Dermis microvascular lymphatic vessel endothelial cell (primary cell): ENCODE measurements around the gene ERBB4. TPM values are rescaled to one million over a fixed set of nuclear protein-coding genes. Genes with fewer than 3 reads are reported as not detected.
"Not testable (repeated sequence)": the region's sequence is repeated elsewhere in the genome, so short reads cannot be mapped to it uniquely, and the experiment has no call there.

ENCODE experiments used
- DNase-seq, 2 donors: peaks; one replicate each; pipeline versions ENCODE4 v3.0.0 to v3.0.0-alpha.2; 2010; ENCODE audit warnings: low read depth in 2 of 2
- total RNA-seq: library from RNA; depleted of rRNA; stranded (reverse); fragments of >200 nt; gene quantifications from 2 replicates; pipeline ENCODE4 v1.2.1, GENCODE V29; 2014

ERBB4 gene
- total RNA-seq, 1 donor from 2014 or later, result not detected

DNA sequence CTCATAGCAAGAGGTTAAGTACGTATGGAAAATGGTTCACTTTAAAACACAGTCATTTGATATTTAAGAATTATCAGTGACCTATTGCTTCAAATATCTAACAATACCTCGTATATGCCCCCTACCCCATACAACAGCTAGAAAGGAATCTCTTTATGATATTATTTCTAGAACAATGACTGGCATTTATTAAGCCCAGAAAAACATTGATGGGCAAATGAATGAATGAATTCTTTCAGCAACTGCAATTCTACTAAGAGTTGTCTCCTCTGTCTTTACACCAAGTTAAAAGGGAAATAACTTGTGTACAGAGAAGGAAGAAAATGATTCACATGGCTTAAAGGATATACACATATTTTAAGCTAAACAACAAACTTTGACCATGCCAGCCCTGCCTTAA is 384.7 kb downstream of the ERBB4 start:
- no peak for DNase-seq

GRCh38 chr2:212147921-212148513 is 390.6 kb downstream of the ERBB4 start:
- DNase-seq, result peak; percentile 4 to 27

DNA sequence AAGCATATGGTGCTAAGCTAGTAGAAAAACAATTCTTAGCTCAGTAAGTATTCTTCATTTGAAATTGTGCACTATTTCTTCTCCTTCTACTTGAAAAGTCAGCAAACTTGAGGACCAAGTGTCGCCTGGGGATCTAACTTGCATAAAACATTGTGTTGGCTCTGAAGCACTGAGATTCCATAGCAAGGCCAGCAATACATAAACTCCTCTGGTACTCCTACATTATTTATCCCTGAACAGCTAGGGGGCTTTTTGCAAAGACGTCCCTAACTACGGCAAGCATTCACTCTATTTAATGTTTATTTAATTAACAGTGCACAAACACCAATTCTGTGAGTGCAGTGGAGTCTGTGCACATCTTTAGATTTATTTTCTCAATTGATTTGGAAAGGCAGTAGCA is 392.2 kb downstream of the ERBB4 start:
- no peak for DNase-seq

DNA sequence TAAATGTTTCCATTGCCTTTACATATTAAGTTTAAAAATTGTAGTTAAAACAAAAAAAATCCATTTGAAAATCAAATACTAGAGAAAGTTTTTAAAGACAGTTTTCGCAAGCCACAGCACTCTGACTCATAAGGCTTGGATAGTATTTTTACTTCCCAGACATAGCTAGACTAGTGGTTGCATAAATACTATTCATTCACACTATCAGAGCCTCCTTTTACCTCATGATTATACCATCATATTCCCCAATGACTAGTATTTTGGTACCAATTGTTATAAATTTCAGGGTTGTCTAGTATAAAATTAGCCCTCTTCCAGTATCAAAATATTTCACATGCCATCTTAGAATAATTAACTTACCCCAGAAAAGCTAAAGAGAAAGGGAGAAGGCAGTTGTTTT is 393.5 kb downstream of the ERBB4 start:
- no peak for DNase-seq

DNA sequence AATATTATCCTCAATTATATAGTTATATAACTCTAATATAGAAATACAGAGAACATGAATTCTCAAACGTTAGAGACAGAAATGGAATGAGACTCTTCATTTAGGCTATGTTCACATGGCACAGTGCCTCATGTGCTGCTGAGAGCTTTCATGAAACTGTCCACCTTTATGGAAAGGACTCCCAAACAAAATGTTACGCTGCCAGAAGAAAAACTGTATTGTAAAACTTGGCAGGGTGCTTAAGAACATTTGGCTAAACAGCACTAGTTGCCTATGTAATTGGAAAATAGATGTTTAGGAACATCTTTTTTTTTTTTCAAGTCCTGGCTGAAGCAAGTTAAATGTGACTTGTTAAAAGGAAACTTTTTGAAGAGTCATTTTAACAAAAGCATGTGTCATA is 396.0 kb downstream of the ERBB4 start:
- no peak for DNase-seq

DNA sequence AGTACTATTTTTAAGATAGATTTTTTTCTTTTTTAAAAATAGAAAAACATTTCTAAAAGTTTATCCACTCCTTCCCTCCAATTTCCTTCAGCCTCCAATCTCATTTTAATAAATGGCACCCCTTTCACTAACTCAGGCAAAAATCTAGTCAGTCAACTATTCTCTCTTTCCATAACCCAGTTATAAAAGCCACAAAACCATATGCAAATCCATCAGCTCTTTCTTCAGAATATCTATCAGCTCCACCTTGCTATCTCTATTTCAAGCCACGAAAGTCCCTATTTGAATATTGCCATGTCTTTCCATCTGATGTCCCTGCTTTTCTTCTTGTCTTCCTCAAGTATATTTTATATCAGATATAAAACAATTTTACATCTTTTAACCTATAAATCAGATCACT is 397.1 kb downstream of the ERBB4 start:
- DNase-seq, result no peak

- no peak for DNase-seq
These were observed 402.3 kb downstream of the ERBB4 start for GRCh38 chr2:212136216-212136795.

DNA sequence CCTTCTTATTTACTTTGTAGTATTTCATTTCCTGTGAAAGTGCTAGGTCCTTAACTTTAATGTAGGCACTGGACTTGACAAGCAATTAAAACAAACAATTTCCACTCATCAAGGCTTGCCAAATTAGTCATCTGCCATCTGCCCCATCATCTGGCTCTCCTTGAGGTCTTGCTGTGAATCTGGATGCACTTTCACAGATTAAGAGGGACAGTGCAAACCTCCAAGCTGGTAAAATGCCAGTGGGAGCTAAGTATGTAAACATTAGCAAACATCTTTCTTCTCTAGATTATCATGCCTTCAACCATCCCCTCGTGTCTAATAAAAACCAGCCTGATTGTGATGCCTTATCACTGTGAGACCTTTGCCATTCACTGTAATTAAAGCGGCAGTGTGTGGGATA is 402.9 kb downstream of the ERBB4 start:
- DNase-seq, result peak in 1 of 2 donors; percentile 7

DNA sequence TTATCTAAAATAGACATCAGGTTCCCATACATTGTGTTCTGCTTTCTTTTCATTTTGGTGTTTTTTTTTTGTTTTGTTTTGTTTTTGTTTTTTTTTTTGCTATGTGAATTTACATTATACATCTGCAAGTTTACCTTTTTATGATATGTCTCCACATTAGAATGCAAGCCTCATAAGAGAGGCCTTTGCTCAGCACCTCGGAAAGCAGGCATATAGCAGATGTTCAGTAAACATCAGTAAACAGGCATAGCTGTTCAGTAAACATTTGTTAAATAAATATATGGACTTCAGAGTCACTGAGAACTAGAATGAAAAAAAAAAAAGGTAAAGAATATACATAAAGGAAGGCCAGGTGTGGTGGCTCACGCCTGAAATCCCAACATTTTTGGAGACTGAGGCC is 405.3 kb downstream of the ERBB4 start:
- no peak for DNase-seq

DNA sequence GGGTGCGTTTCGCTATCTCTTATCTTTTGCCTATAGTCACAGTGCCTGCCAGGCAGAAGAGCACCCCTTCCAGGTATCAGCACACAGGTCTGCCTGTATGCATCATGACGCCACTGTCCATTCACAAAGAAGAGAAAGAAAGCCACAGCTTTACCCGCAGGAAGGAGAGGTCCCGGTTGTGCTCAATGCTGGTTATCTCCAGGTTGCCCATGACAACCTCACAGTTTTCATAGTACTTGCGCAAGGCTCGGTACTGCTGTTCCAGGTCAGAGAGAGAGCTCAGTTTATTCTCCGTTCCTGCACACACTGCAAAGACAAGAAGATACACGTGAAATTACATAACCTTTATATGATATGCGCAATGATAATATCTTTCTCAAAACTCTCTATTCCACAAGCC is 414.0 kb downstream of the ERBB4 start:
- peak in 1 of 2 donors; percentile 4 for DNase-seq

DNA sequence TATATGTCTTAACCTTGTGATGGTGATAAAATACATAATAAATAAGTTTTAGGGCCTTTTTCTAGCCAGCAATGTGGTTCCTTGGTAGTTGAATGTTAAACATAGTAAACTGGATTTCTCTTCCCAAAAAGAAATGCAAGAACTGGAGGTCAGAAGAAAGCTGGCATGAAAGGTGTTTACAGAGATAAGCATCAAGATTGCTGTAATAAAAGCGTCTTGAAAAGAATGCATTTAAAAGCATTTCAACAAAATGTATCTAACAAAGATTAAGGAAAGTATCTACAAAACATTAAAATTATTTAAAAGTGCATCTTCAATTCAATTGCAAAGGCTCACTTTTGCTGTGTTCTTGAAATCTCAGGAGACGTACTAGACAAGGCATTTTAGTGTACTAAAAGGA is 419.0 kb downstream of the ERBB4 start:
- no peak for DNase-seq

- peak in 1 of 2 donors; percentile 4 for DNase-seq
These were observed 420.7 kb downstream of the ERBB4 start for GRCh38 chr2:212117926-212118325.

DNA sequence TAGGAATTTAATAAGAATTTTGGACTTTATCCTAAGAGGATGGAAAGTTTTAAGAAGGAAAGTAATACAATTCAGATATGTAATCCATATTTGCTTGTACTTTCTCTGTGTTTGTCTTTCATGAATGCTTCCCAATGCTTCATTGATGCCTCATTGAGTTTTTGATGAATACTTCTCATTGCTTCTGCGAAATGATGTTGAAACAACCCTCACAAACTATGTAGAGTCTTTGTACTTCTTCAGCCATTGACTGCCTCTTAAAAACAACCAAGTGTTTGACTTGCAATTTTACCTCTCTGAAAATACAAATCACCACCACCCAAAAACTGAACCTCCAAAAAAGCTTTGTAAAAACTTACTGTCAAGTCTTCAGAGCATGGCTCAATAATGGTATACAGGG is 424.1 kb downstream of the ERBB4 start:
- DNase-seq, result no peak

- DNase-seq, result no peak
These were observed 426.2 kb downstream of the ERBB4 start for GRCh38 chr2:212112401-212112800.

DNA sequence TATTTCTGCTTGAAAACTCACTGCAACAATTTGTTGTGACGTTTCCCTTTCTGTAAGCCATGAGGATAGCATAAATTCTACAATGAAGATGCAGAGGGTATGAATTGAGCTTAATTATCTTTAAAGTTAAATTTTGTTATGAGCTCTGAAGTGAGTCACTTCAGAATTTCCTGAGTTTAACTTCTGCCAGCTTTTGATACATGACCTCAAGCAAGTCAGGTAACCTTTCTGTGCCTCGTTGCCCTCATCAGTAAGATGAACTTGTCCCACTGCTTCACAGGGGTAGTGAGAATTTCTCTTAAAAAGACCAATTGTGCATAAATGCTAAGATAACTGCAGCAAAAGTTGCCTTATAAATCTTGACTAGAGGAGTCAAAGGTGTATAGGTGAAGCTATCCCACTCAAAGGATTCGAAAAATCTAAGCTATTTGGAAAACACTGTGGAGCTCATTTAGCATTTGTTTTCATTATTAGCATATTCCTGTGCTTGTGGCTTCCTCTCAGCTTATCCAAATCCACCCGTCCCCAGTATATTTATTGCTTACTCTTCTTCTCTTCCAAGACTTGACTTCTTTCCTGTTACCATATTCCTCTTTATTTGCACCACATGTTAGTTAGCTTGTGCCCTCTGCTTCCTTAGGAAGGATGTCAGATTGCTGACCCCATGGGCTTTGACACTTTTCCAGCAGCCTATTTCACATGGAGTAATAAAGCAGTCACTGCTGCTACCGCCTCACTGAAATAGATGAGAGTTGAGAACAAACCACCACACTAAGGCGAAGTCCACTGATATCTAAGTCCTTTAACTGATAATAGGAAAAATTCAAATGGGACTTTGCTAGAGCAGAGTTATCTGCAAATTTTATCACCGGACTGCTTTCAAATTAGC is 428.6 kb downstream of the ERBB4 start:
- DNase-seq, result peak; percentile 73 to 85

DNA sequence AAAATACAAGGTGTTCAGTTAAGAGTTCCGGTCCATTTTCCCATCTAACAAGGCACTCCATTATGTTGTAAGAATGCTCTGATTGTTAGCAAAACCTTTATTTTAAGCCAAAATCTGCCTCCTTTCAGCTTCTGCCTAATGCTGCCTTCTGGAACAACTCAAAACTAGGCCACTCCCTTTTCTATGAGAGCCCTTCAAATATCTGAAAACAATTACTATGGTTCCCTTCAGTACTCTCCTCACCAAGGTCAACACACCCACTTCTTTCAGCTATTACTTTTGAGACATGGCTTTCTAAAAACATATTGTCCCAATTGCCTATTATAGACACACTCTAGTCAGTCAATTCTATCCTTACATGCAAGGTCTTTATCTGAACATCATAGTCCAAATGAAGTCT is 429.4 kb downstream of the ERBB4 start:
- no peak for DNase-seq

DNA sequence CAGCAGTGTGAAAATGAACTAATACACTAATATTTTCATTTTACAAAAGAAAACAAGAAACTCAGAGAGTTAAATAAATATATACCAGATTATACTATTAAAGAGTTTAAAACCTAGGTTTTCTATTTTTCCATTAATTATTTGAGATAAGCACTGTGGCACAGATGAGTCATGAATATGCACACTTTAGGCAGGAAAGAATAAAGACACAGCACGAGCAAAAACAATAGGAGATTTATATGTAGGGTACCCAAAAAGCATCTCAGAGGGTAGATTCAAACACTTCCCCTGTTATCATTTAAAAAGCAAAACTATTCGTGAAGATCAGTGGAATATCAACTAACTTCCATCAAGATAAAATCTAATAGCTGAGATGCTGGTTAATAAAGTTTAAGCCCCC is 430.6 kb downstream of the ERBB4 start:
- DNase-seq, result peak; percentile 9 to 34

- no peak for DNase-seq
These were observed 431.6 kb downstream of the ERBB4 start for GRCh38 chr2:212107014-212107413.

DNA sequence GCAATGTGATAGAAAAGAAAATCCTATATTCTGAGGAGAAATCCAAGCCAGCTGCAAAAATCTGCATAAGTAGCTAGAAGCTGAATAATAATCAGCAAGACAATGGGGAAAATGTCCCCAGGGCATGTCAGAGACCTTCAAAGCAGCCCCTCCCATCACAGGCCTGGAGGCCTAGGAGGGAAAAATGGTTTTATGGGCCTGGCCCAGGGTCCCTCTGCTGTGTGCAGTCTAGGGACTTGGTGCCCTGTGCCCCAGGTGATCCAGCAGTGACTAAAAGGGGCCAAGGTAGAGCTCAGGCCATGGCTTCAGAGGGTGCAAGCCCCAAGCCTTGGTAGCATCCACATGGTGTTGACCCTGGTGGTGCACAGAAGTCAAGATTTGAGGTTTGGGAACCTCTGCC is 432.1 kb downstream of the ERBB4 start:
- DNase-seq, result not testable (repeated sequence)

GRCh38 chr2:212099658-212100057 is 438.9 kb downstream of the ERBB4 start:
- DNase-seq, result no peak

- DNase-seq, result no peak
These were observed 439.6 kb downstream of the ERBB4 start for GRCh38 chr2:212098966-212099365.

- no peak for DNase-seq
These were observed 441.6 kb downstream of the ERBB4 start for GRCh38 chr2:212097001-212097400.

DNA sequence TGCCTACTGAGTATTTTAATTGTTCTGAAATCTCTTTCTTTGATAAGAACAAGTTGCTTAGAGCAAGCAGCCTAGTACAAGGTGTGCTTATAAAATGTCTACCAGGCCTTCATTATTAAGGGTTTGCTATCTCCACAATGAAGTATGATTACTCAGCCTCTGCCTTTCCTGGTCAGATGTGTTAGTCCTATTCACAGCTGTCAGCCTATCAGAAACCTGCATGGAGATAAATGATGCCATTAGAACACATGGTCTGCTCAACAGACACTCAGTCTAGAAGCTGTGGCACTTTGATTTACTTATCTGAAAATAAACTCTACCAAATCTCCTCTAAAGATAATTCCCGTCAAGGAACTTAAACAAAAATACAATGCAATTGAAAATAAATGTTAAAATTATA is 448.7 kb downstream of the ERBB4 start:
- DNase-seq, result no peak
